C4-2B (cell line): ENCODE measurements around the gene PLXDC2.

Experiments
- CTCF ChIP-seq: fragments of 450-650 bp; conservative IDR thresholded peaks from 2 replicates; pipeline ENCODE4 v1.5.1; 2017; ENCODE audit warnings: mild to moderate bottlenecking
- ZFX ChIP-seq: fragments of 450-650 bp; IDR thresholded peaks from 2 replicates; pipeline ENCODE4 v1.6.1; 2017

- TF ChIP-seq CTCF = no peak
- TF ChIP-seq ZFX = no peak
Observed at GRCh38 chr10:20265146-20265545, 448.9 kb downstream of the PLXDC2 start.
